Type B pancreatic cell (in vitro differentiated cells): Measurements from ENCODE around the gene MSL3. TPM values are rescaled to one million over a fixed set of nuclear protein-coding genes. Genes with fewer than 3 reads are reported as not detected.
A peak's percentile ranks its signal among the peaks of the same experiment; 100 is the strongest.

Experiments
- DNase-seq: peaks from one replicate; pipeline ENCODE4 v3.0.0; 2021; ENCODE audit warnings: mixed read lengths; ENCODE audit not compliant: unreplicated experiment; ENCODE audit errors: extremely low spot score
- H3K27ac Mint-ChIP-seq: 2 replicates; pipeline ENCODE4 v1.8.0; 2021; ENCODE audit warnings: mild to moderate bottlenecking, mixed read lengths
- H3K27me3 Mint-ChIP-seq: 2 replicates; pipeline ENCODE4 v1.8.0; 2021; ENCODE audit warnings: mixed read lengths
- H3K36me3 Mint-ChIP-seq: 2 replicates; pipeline ENCODE4 v1.8.0; 2021; ENCODE audit warnings: mixed read lengths
- H3K4me1 Mint-ChIP-seq: one replicate; pipeline ENCODE4 v1.8.0; 2021; ENCODE audit warnings: mixed read lengths; ENCODE audit not compliant: unreplicated experiment
- H3K4me3 Mint-ChIP-seq: 2 replicates; pipeline ENCODE4 v1.8.0; 2021; ENCODE audit warnings: mild to moderate bottlenecking, mixed read lengths
- H3K9me3 Mint-ChIP-seq: 2 replicates; pipeline ENCODE4 v1.8.0; 2021; ENCODE audit warnings: mixed read lengths
- CTCF ChIP-seq: fragments of 200-600 bp; sonication (generic); conservative IDR thresholded peaks from 2 replicates; pipeline ENCODE4 v1.5.0; 2021; ENCODE audit warnings: antibody characterized with exemption, mild to moderate bottlenecking
- total RNA-seq: library from RNA; stranded (reverse); gene quantifications from 2 replicates; pipeline ENCODE4 v1.2.1, GENCODE V29; 2021; ENCODE audit warnings: low replicate concordance

Gene MSL3
- total RNA-seq, 1 donor from 2014 or later = 24.5 TPM

- H3K27ac Mint-ChIP-seq = no peak overlapping the region
- H3K9me3 Mint-ChIP-seq = no peaks in the 10 kb centered on the region
- no peaks in the 10 kb centered on the region for H3K4me1 Mint-ChIP-seq
- no peaks in the 10 kb centered on the region for H3K27me3 Mint-ChIP-seq
- no peak for TF ChIP-seq CTCF
- DNase-seq = no peak
- H3K4me3 Mint-ChIP-seq = no peak overlapping the region
- no peaks in the 10 kb centered on the region for H3K36me3 Mint-ChIP-seq
These were observed 28.8 kb downstream of the MSL3 start for GRCh38 chrX:11786862-11787261.

- peak; percentile 74 for TF ChIP-seq CTCF
- Mint-ChIP-seq H3K4me1 (no peaks in the 10 kb centered on the region), H3K9me3 (no peaks in the 10 kb centered on the region)
These were observed 29.5 kb downstream of the MSL3 start for GRCh38 chrX:11787564-11787963.

GRCh38 chrX:11789809-11790208 lies 31.8 kb downstream of the MSL3 start:
- Mint-ChIP-seq H3K9me3 (no peaks in the 10 kb centered on the region), H3K4me1 (no peaks in the 10 kb centered on the region), H3K27ac (no peak overlapping the region), H3K36me3 (no peaks in the 10 kb centered on the region), H3K4me3 (no peak overlapping the region), H3K27me3 (peaks cover 3% of the 10 kb centered on the region)
- TF ChIP-seq CTCF = no peak
- DNase-seq = no peak

More at GRCh38 chrX:11787564-11787963, 29.5 kb downstream of the MSL3 start:
- Mint-ChIP-seq H3K27ac (no peak overlapping the region), H3K36me3 (no peaks in the 10 kb centered on the region), H3K27me3 (no peaks in the 10 kb centered on the region), H3K4me3 (no peak overlapping the region)
- DNase-seq = no peak

- no peak for TF ChIP-seq CTCF
- no peak for DNase-seq
- no peaks in the 10 kb centered on the region for H3K36me3 Mint-ChIP-seq
- H3K27me3 Mint-ChIP-seq = peaks cover 3% of the 10 kb centered on the region
- H3K4me3 Mint-ChIP-seq = no peak overlapping the region
- H3K9me3 Mint-ChIP-seq = no peaks in the 10 kb centered on the region
- no peak overlapping the region for H3K27ac Mint-ChIP-seq
- H3K4me1 Mint-ChIP-seq = no peaks in the 10 kb centered on the region
These were observed 33.1 kb downstream of the MSL3 start for GRCh38 chrX:11791090-11791489.

GRCh38 chrX:11791537-11791936 lies 33.5 kb downstream of the MSL3 start:
- no peak overlapping the region for H3K27ac Mint-ChIP-seq
- no peaks in the 10 kb centered on the region for H3K4me1 Mint-ChIP-seq
- no peak overlapping the region for H3K4me3 Mint-ChIP-seq
- no peaks in the 10 kb centered on the region for H3K36me3 Mint-ChIP-seq
- DNase-seq = no peak
- H3K27me3 Mint-ChIP-seq = peaks cover 3% of the 10 kb centered on the region
- H3K9me3 Mint-ChIP-seq = no peaks in the 10 kb centered on the region
- TF ChIP-seq CTCF = no peak
